ENCODE results near the gene GRM1. TPM values are rescaled to one million over a fixed set of nuclear protein-coding genes. Genes with fewer than 3 reads are reported as not detected.

GRM1 gene
- total RNA-seq, 2 experiments from 2014 or later: not detected

GRCh38 chr6:146354451-146354850 lies 325.6 kb downstream of the GRM1 start:
- ATAC-seq (ENCODE audit: poor library complexity): no peak
- no peak overlapping the region for H3K4me3 ChIP-seq (ENCODE audit: low read length)
- DNase-seq: no peak
- no peaks in the 10 kb centered on the region for H3K9me3 Mint-ChIP-seq
- ChIA-PET POLR2A (no interaction called here), CTCF (no interaction called here)
- no peak overlapping the region for H3K27ac Mint-ChIP-seq
- no peaks in the 10 kb centered on the region for H3K27me3 Mint-ChIP-seq
- H3K4me1 Mint-ChIP-seq (ENCODE audit: low read depth): no peaks in the 10 kb centered on the region
- no peak for TF ChIP-seq CTCF (IDR thresholded peaks at IDR 0.05)
- H3K36me3 ChIP-seq (ENCODE audit: insufficient read depth, low read length): no peaks in the 10 kb centered on the region
- H3K36me3 Mint-ChIP-seq (ENCODE audit: low read depth): no peaks in the 10 kb centered on the region
- intact Hi-C loops (cut with DNase I, micrococcal nuclease): no loop called here
- peaks cover 0 to 4% of the 10 kb centered on the region in 2 experiments for H3K9me3 ChIP-seq (ENCODE audit: control insufficient read depth in 1 of 2, insufficient read depth in 1 of 2, low read length in 2 of 2)
- H3K4me3 Mint-ChIP-seq: no peak overlapping the region
- no peaks in the 10 kb centered on the region for H3K27me3 ChIP-seq (ENCODE audit: control insufficient read depth in 1 of 2, insufficient read depth in 2 of 2, low read length in 2 of 2)
- H3K4me1 ChIP-seq (ENCODE audit: insufficient read depth, low read length): no peaks in the 10 kb centered on the region
- H3K27ac ChIP-seq (ENCODE audit: low read depth in 1 of 2, low read length in 2 of 2): no peak overlapping the region

- no peak overlapping the region for H3K4me3 ChIP-seq (ENCODE audit: low read length)
- intact Hi-C loops (cut with DNase I, micrococcal nuclease): no loop called here
- no peak for ATAC-seq (ENCODE audit: poor library complexity)
- ChIA-PET CTCF (no interaction called here), POLR2A (no interaction called here)
- no peaks in the 10 kb centered on the region for H3K27me3 Mint-ChIP-seq
- no peak for DNase-seq
- H3K27ac ChIP-seq (ENCODE audit: low read depth in 1 of 2, low read length in 2 of 2): no peak overlapping the region
- H3K9me3 ChIP-seq (ENCODE audit: control insufficient read depth in 1 of 2, insufficient read depth in 1 of 2, low read length in 2 of 2): peaks cover 0 to 4% of the 10 kb centered on the region in 2 experiments
- no peaks in the 10 kb centered on the region for H3K9me3 Mint-ChIP-seq
- no peaks in the 10 kb centered on the region for H3K27me3 ChIP-seq (ENCODE audit: control insufficient read depth in 1 of 2, insufficient read depth in 2 of 2, low read length in 2 of 2)
- no peak overlapping the region for H3K4me3 Mint-ChIP-seq
- H3K36me3 ChIP-seq (ENCODE audit: insufficient read depth, low read length): no peaks in the 10 kb centered on the region
- no peaks in the 10 kb centered on the region for H3K4me1 ChIP-seq (ENCODE audit: insufficient read depth, low read length)
- H3K27ac Mint-ChIP-seq: no peak overlapping the region
- H3K36me3 Mint-ChIP-seq (ENCODE audit: low read depth): no peaks in the 10 kb centered on the region
- TF ChIP-seq CTCF (IDR thresholded peaks at IDR 0.05): no peak
- H3K4me1 Mint-ChIP-seq (ENCODE audit: low read depth): no peaks in the 10 kb centered on the region
These were observed 326.7 kb downstream of the GRM1 start for GRCh38 chr6:146355521-146356100.

- no peak for TF ChIP-seq CTCF (IDR thresholded peaks at IDR 0.05)
- Mint-ChIP-seq H3K27ac (no peak overlapping the region), H3K9me3 (no peaks in the 10 kb centered on the region), H3K36me3 (ENCODE audit: low read depth) (no peaks in the 10 kb centered on the region), H3K27me3 (no peaks in the 10 kb centered on the region), H3K4me3 (no peak overlapping the region), H3K4me1 (ENCODE audit: low read depth) (no peaks in the 10 kb centered on the region)
- peak in 3 of 14 experiments; percentile 11 to 32 (median 16) for DNase-seq
- POLR2A ChIA-PET: no interaction called here
- intact Hi-C loops (cut with DNase I, micrococcal nuclease): no loop called here
- CTCF ChIA-PET: no interaction called here
- no peaks in the 10 kb centered on the region for H3K4me1 ChIP-seq (ENCODE audit: insufficient read depth, low read length)
- no peaks in the 10 kb centered on the region for H3K9me3 ChIP-seq (ENCODE audit: control insufficient read depth in 1 of 2, insufficient read depth in 1 of 2, low read length in 2 of 2)
- no peaks in the 10 kb centered on the region for H3K36me3 ChIP-seq (ENCODE audit: insufficient read depth, low read length)
- H3K27ac ChIP-seq (ENCODE audit: low read depth in 1 of 2, low read length in 2 of 2): no peak overlapping the region
- no peak overlapping the region for H3K4me3 ChIP-seq (ENCODE audit: low read length)
- H3K27me3 ChIP-seq (ENCODE audit: control insufficient read depth in 1 of 2, insufficient read depth in 2 of 2, low read length in 2 of 2): no peaks in the 10 kb centered on the region
- ATAC-seq (ENCODE audit: poor library complexity): no peak
These were observed 328.9 kb downstream of the GRM1 start for GRCh38 chr6:146357578-146358430.

Measured in CD4-positive, alpha-beta T cell (primary cell).